DMS 273 (cell line): ENCODE measurements around the gene CETN3.
"Not testable (repeated sequence)": the region's sequence is repeated elsewhere in the genome, so short reads cannot be mapped to it uniquely, and the experiment has no call there.

Source experiments
- DNase-seq: peaks from one replicate; lab custom pipeline; 2025; ENCODE audit not compliant: unreplicated experiment; lab: John Stamatoyannopoulos, UW

The CETN3 gene

GRCh38 chr5:90383903-90384302, 25.7 kb downstream of the CETN3 start:
- DNase-seq = no peak

- DNase-seq = no peak
Measured at GRCh38 chr5:90381213-90381929, 28.2 kb downstream of the CETN3 start.

GRCh38 chr5:90379652-90380051, 29.9 kb downstream of the CETN3 start:
- DNase-seq = no peak

GRCh38 chr5:90378752-90379151, 30.8 kb downstream of the CETN3 start:
- DNase-seq = no peak

- not testable (repeated sequence) for DNase-seq
Measured at GRCh38 chr5:90371269-90371668, 38.3 kb downstream of the CETN3 start.

- no peak for DNase-seq
Measured at GRCh38 chr5:90368454-90369246, 40.9 kb downstream of the CETN3 start.

- DNase-seq = no peak
Measured at GRCh38 chr5:90367879-90368278, 41.7 kb downstream of the CETN3 start.

- no peak for DNase-seq
Measured at GRCh38 chr5:90366948-90367347, 42.6 kb downstream of the CETN3 start.

- no peak for DNase-seq
Measured at GRCh38 chr5:90365328-90365727, 44.2 kb downstream of the CETN3 start.

- no peak for DNase-seq
Measured at GRCh38 chr5:90359073-90359920, 50.3 kb downstream of the CETN3 start.

- DNase-seq = peak; percentile 52
Measured at GRCh38 chr5:90356622-90357021, 52.9 kb downstream of the CETN3 start.

- DNase-seq = no peak
Measured at GRCh38 chr5:90356176-90356575, 53.4 kb downstream of the CETN3 start.

GRCh38 chr5:90355635-90356034, 53.9 kb downstream of the CETN3 start:
- DNase-seq = no peak

- DNase-seq = no peak
Measured at GRCh38 chr5:90353254-90353653, 56.3 kb downstream of the CETN3 start.

- no peak for DNase-seq
Measured at GRCh38 chr5:90351101-90351500, 58.5 kb downstream of the CETN3 start.

GRCh38 chr5:90347462-90347861, 62.1 kb downstream of the CETN3 start:
- DNase-seq = no peak

GRCh38 chr5:90345684-90346083, 63.9 kb downstream of the CETN3 start:
- DNase-seq = no peak

- peak; percentile 27 for DNase-seq
Measured at GRCh38 chr5:90344689-90345088, 64.9 kb downstream of the CETN3 start.

GRCh38 chr5:90343731-90344130, 65.8 kb downstream of the CETN3 start:
- not testable (repeated sequence) for DNase-seq

- no peak for DNase-seq
Measured at GRCh38 chr5:90342576-90342975, 67.0 kb downstream of the CETN3 start.
